Measurements from ENCODE around the gene PPFIBP1. TPM values are rescaled to one million over a fixed set of nuclear protein-coding genes. Genes with fewer than 3 reads are reported as not detected.

Gene PPFIBP1
- total and polyA plus RNA-seq, 9 of the 15 experiments (the other 6 are each of a cell fraction or from before 2014, with no cell fraction given), result 0.46 to 3.5 (median 1.8) TPM

DNA sequence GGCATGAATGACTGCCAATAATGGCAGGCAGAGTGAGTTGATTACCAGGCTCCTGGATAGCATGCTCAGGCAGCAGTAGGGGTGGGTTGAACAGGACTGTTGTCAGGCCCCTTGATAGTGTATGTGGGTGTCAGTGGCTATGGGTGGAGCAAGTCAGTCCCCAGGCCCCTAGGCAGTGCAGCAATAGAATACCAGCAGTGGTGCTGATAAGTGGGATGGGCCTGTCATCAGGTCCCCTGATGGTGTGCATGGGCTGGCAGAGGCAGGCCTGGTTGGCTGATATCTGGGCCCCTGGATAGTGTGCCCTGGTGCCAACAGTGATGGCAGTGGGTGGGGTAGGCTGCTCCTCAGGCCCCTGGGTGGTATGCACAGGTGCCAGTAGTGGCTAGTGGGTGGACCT is 45.1 kb upstream of the PPFIBP1 start:
- H3K27me3 ChIP-seq (ENCODE audit: control insufficient read depth in 2 of 2, insufficient read depth in 2 of 2, low read length in 2 of 2), result no peaks in the 10 kb centered on the region; a peak in 1 of 5 replicates
- no peaks in the 10 kb centered on the region for H3K79me2 ChIP-seq (ENCODE audit: control insufficient read depth, insufficient read depth, low read length)
- POLR2A ChIA-PET, result no interaction called here
- ATAC-seq, result no peak
- no peak overlapping the region for H3K27ac ChIP-seq (ENCODE audit: extremely low read depth, low read depth, low read length)
- no peak for TF ChIP-seq ELK3 (CRISPR knock-in tag; IDR thresholded peaks at IDR 0.05)
- no peak for TF ChIP-seq TFE3 (CRISPR knock-in tag; IDR thresholded peaks at IDR 0.05)
- no peak for TF ChIP-seq GTF2E2 (tag; IDR thresholded peaks at IDR 0.05)
- no peak for TF ChIP-seq ZBTB26 (CRISPR knock-in tag; IDR thresholded peaks at IDR 0.05)
- TF ChIP-seq, protein P1, sequence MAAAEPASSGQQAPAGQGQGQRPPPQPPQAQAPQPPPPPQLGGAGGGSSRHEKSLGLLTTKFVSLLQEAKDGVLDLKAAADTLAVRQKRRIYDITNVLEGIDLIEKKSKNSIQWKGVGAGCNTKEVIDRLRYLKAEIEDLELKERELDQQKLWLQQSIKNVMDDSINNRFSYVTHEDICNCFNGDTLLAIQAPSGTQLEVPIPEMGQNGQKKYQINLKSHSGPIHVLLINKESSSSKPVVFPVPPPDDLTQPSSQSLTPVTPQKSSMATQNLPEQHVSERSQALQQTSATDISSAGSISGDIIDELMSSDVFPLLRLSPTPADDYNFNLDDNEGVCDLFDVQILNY (CRISPR knock-in tag; IDR thresholded peaks at IDR 0.05), result no peak
- no peak for TF ChIP-seq ZBTB9 (CRISPR knock-in tag; IDR thresholded peaks at IDR 0.05)
- TF ChIP-seq CCNT2 (IDR thresholded peaks at IDR 0.05; ENCODE audit: borderline replicate concordance, extremely low read depth, insufficient read length, low read depth, low read length), result no peak
- no peak for TF ChIP-seq CBFA2T2 (conservative IDR thresholded peaks at IDR 0.05)
- TF ChIP-seq ZNF277 (CRISPR knock-in tag; IDR thresholded peaks at IDR 0.05; ENCODE audit: borderline replicate concordance), result no peak
- TF ChIP-seq TEAD1 (CRISPR knock-in tag; IDR thresholded peaks at IDR 0.05), result no peak
- TF ChIP-seq NR3C1 (CRISPR knock-in tag; IDR thresholded peaks at IDR 0.05), result no peak
- CTCF ChIA-PET (ENCODE audit: low intra/inter-chr PET ratio), result no interaction called here
- no peak overlapping the region for H3K4me2 ChIP-seq (ENCODE audit: insufficient read depth, low read length)
- FAIRE-seq, result no peak
- in situ Hi-C loops (cut with MboI) (no loop called here), intact Hi-C loops (cut with micrococcal nuclease) (no loop called here)
- no peak overlapping the region for H3K4me3 ChIP-seq
- H2AFZ ChIP-seq (ENCODE audit: low read depth, low read length), result no peak overlapping the region
- DNase-seq (ENCODE audit: extremely low read depth in 1 of 4, low spot score in 3 of 4), result no peak
- no peaks in the 10 kb centered on the region for H3K4me1 ChIP-seq (replicated peaks in 1 of 2; ENCODE audit: control insufficient read depth in 2 of 2, insufficient read depth in 2 of 2, low read length in 2 of 2)
- no peaks in the 10 kb centered on the region for H3K9me3 ChIP-seq (replicated peaks; ENCODE audit: control insufficient read depth, insufficient read depth, low read depth, low read length)
- H4K20me1 ChIP-seq (replicated peaks; ENCODE audit: control insufficient read depth, insufficient read depth, low read length), result no peaks in the 10 kb centered on the region
- no TSS peak for BruUV-seq (replicated peaks)
- no peak overlapping the region for H3K9ac ChIP-seq (ENCODE audit: insufficient read depth in 1 of 2, low read depth in 2 of 2, low read length in 2 of 2)
- H3K9me1 ChIP-seq (ENCODE audit: control insufficient read depth, insufficient read depth, low read length), result no peaks in the 10 kb centered on the region
- H3K36me3 ChIP-seq (ENCODE audit: control insufficient read depth, insufficient read depth, low read length), result no peaks in the 10 kb centered on the region

All from K562 (cell line).